HepG2 (cell line): Measurements from ENCODE around the gene FAR1. TPM values are rescaled to one million over a fixed set of nuclear protein-coding genes. Genes with fewer than 3 reads are reported as not detected.
"Not testable (repeated sequence)": the region's sequence is repeated elsewhere in the genome, so short reads cannot be mapped to it uniquely, and the experiment has no call there.

Experiments
- ATAC-seq: fragments of 200-7000 bp; cut with Tn5 transposase; 3 replicates; pipeline ENCODE4 v1.9.1; 2020; ENCODE audit warnings: mild to moderate bottlenecking, moderate library complexity
- BruUV-seq: library from RNA; stranded (reverse); fragments of 400-500 nt; replicated peaks from 2 replicates; lab custom pipeline; 2021; lab: Mats Ljungman, UMichigan
- CTCF ChIA-PET: fragments of 300-600 bp; formaldehyde crosslinking; extraction: SDS; loops from one replicate; lab custom pipeline; 2021; ENCODE audit warnings: low total read pairs, inconsistent platforms, low intra/inter-chr PET ratio; lab: Yijun Ruan, JAX
- POLR2A ChIA-PET: fragments of 350-600 bp; sonication (Branson Sonifier 250); formaldehyde crosslinking; loops from one replicate; lab custom pipeline; 2020; ENCODE audit warnings: antibody characterized with exemption, inconsistent platforms; lab: Yijun Ruan, JAX
- DNase-seq: peaks from one replicate; pipeline ENCODE4 v3.0.0-alpha.2; 2015; ENCODE audit warnings: low spot score
- FAIRE-seq: peaks from 3 replicates; lab custom pipeline; 2011; peaks lifted over from hg19 to GRCh38; lab: Jason Lieb, UNC
- H2AFZ ChIP-seq: one replicate; pipeline ENCODE4 v1.6.1; 2011; ENCODE audit warnings: low read length, inconsistent platforms
- H3K27ac ChIP-seq: fragments of 300-600 bp; 3 replicates; pipeline ENCODE4 v1.8.0; 2011; ENCODE audit warnings: mixed run types, mild to moderate bottlenecking, mixed read lengths, low read length, inconsistent platforms; ENCODE audit not compliant: insufficient read depth; ENCODE audit errors: extremely low read length
- H3K27me3 ChIP-seq, 2 experiments: fragments of 200-600 bp in 1 of 2; 2 replicates in 1 of 2; 3 replicates in 1 of 2; pipeline versions ENCODE4 v1.6.0 to v1.8.0; 2011; ENCODE audit warnings: low read length in 2 of 2, mild to moderate bottlenecking in 2 of 2, moderate library complexity in 2 of 2, inconsistent platforms in 1 of 2; ENCODE audit not compliant: insufficient read depth in 2 of 2, control insufficient read depth in 1 of 2
- H3K36me3 ChIP-seq, 2 experiments: fragments of 200-600 bp in 1 of 2; replicated peaks in 1 of 2; 2 replicates in 1 of 2; 3 replicates in 1 of 2; pipeline versions ENCODE4 v1.5.1 to v1.8.0; 2011; ENCODE audit warnings: low read length in 2 of 2, inconsistent platforms in 1 of 2; ENCODE audit not compliant: insufficient read depth in 2 of 2, control insufficient read depth in 1 of 2
- H3K4me1 ChIP-seq: 2 replicates; pipeline ENCODE4 v1.5.1; 2012; ENCODE audit warnings: low read length, inconsistent platforms; ENCODE audit not compliant: insufficient read depth
- H3K4me2 ChIP-seq: 2 replicates; pipeline ENCODE4 v1.6.0; 2011; ENCODE audit warnings: low read depth, low read length, inconsistent platforms
- H3K4me3 ChIP-seq, 3 experiments: fragments of 200-600 bp in 1 of 3; sonication (generic), shearing (Covaris generic) in 1 of 3; replicated peaks in 1 of 3; 2 replicates each; pipeline ENCODE4 v1.5.1; 2011 to 2016; ENCODE audit warnings: low read length in 3 of 3, inconsistent platforms in 2 of 3, low read depth in 2 of 3, mild to moderate bottlenecking in 2 of 3, control low read depth in 1 of 3, mixed read lengths in 1 of 3; ENCODE audit not compliant: insufficient read depth in 1 of 3
- H3K79me2 ChIP-seq: one replicate; pipeline ENCODE4 v1.6.1; 2011; ENCODE audit warnings: low read length, inconsistent platforms; ENCODE audit not compliant: insufficient read depth
- H3K9ac ChIP-seq: 2 replicates; pipeline ENCODE4 v1.6.0; 2011; ENCODE audit warnings: mild to moderate bottlenecking, low read depth, low read length, inconsistent platforms; ENCODE audit not compliant: insufficient read depth
- H3K9me3 ChIP-seq: 2 replicates; pipeline ENCODE4 v1.5.1; 2012; ENCODE audit warnings: mild to moderate bottlenecking, low read length
- H4K20me1 ChIP-seq: 2 replicates; pipeline ENCODE4 v1.6.0; 2011; ENCODE audit warnings: inconsistent platforms, mild to moderate bottlenecking, low read length, moderate library complexity; ENCODE audit not compliant: insufficient read depth
- ZFP82 ChIP-seq: sonication (generic); formaldehyde crosslinking; IDR thresholded peaks from 2 replicates; pipeline ENCODE4 v1.5.1; 2020; ENCODE audit warnings: mild to moderate bottlenecking, missing genetic modification reagents, borderline replicate concordance
- WGBS: methylation state at CpG from one replicate; pipeline ENCODE4 v1.1.6; 2017; ENCODE audit warnings: low lambda C conversion rate; 5-methylcytosine and 5-hydroxymethylcytosine counted together
- in situ Hi-C: cut with HindIII; loops from 2 replicates; pipeline ENCODE4 v1.10.0; 2017; ENCODE audit warnings: low pct_unique_long_range_greater_than_20kb; ENCODE audit not compliant: extremely low pct_ligation_motif_present
- intact Hi-C: fragments of 100-400 bp; cut with micrococcal nuclease; formaldehyde crosslinking; loops from one replicate; pipeline ENCODE4 v1.10.0; 2022; ENCODE audit not compliant: unreplicated experiment
- polyA plus RNA-seq, 8 experiments: library from polyadenylated mRNA; depleted of rRNA in 3 of 8; stranded (reverse) in 7 of 8; unstranded in 1 of 8; fragments of >200 nt; fragmentation: Illumina TruSeq in 4 of 8; extraction: Trizol in 4 of 8; gene quantifications; 2 replicates each; pipeline versions ENCODE4 v1.2.1 to v1.2.3, GENCODE V29; 2011 to 2016; ENCODE audit warnings: low read depth in 4 of 8, missing spikeins in 1 of 8, mixed read lengths in 1 of 8; ENCODE audit not compliant: insufficient read depth in 1 of 8
- total RNA-seq, 5 experiments: library from RNA; depleted of rRNA; stranded (reverse); fragments of >200 nt; fragmentation: Illumina TruSeq; extraction: Trizol; gene quantifications; 2 replicates each; pipeline ENCODE4 v1.2.3, GENCODE V29; 2016; ENCODE audit warnings: low read depth in 1 of 5
- TF ChIP-seq, protein P1 (sequence below): fragments of 450-650 bp; IDR thresholded peaks from 2 replicates; pipeline ENCODE4 v1.6.1; 2016

Gene FAR1
- total and polyA plus RNA-seq, 2 of the 13 experiments (the other 11 are each of a cell fraction or from before 2014, with no cell fraction given) = 0.40 to 0.95 TPM

DNA sequence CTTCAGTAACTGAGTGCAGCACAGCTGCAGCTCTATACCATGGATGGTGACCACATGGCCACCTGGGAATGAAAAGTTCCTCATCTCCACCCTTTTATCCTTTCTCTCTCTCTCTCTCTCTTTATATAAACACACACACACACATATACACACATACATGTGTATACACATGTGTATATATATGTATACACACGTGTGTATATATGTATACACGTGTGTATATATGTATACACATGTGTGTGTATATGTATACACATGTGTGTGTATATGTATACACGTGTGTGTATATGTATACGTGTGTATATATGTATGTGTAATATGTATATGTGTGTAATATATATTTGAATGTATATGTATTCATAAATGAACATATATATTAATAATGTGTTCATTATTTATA lies 18.8 kb upstream of the FAR1 start:
- Histone ChIP-seq H3K4me3 (no peak overlapping the region), H2AFZ (no peak overlapping the region), H3K36me3 (no peaks in the 10 kb centered on the region), H3K79me2 (no peaks in the 10 kb centered on the region), H3K27me3 (peaks cover 0 to 2% of the 10 kb centered on the region in 2 experiments; a peak in 2 of 5 replicates), H3K27ac (no peak overlapping the region), H3K9me3 (no peaks in the 10 kb centered on the region), H3K4me2 (no peak overlapping the region), H3K4me1 (no peaks in the 10 kb centered on the region), H3K9ac (no peak overlapping the region), H4K20me1 (no peaks in the 10 kb centered on the region)
- CTCF ChIA-PET = no interaction called here
- ATAC-seq = no peak
- in situ Hi-C loops (no loop called here), intact Hi-C loops (no loop called here)
- no peak for FAIRE-seq
- BruUV-seq = no TSS peak
- TF ChIP-seq, protein P1, sequence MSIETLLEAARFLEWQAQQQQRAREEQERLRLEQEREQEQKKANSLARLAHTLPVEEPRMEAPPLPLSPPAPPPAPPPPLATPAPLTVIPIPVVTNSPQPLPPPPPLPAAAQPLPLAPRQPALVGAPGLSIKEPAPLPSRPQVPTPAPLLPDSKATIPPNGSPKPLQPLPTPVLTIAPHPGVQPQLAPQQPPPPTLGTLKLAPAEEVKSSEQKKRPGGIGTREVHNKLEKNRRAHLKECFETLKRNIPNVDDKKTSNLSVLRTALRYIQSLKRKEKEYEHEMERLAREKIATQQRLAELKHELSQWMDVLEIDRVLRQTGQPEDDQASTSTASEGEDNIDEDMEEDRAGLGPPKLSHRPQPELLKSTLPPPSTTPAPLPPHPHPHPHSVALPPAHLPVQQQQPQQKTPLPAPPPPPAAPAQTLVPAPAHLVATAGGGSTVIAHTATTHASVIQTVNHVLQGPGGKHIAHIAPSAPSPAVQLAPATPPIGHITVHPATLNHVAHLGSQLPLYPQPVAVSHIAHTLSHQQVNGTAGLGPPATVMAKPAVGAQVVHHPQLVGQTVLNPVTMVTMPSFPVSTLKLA = peak; percentile 96
- no peak for TF ChIP-seq ZFP82 (CRISPR knock-in tag)
- POLR2A ChIA-PET = no interaction called here
- WGBS = under 1% methylated on average over 4 of the region's 4 CpGs
- no peak for DNase-seq

DNA sequence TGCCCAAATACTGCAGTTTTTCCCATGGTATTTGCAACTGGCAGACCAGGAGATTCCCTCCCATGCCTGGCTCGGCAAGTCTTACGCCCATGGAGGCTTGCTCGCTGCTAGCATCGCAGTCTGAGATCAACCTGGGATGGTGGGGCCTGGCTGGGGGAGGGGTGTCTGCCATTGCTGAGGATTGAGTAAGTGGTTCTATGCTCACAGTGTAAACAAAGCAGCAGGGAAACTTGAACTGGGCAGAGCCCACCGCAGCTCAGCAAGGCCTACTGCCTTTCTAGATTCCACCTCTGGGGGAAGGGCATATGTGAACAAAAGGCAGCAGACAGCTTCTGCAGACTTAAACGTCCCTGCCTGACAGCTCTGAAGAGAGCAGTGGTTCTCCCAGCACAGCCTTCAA lies 17.0 kb upstream of the FAR1 start:
- H3K79me2 ChIP-seq, intact Hi-C loops, H4K20me1 ChIP-seq, POLR2A ChIA-PET, H3K9ac ChIP-seq, in situ Hi-C loops, ATAC-seq, H3K36me3 ChIP-seq, H3K9me3 ChIP-seq, H3K27me3 ChIP-seq, CTCF ChIA-PET, H3K4me1 ChIP-seq, H2AFZ ChIP-seq, FAIRE-seq, H3K4me2 ChIP-seq, DNase-seq, H3K4me3 ChIP-seq, H3K27ac ChIP-seq, BruUV-seq: not testable (repeated sequence)
- WGBS = 25% methylated on average over 5 of the region's 6 CpGs
